Heart left ventricle (tissue), 16 donors: Measurements from ENCODE around the gene PLIN4. TPM values are rescaled to one million over a fixed set of nuclear protein-coding genes. Genes with fewer than 3 reads are reported as not detected.
A peak's percentile ranks its signal among the peaks of the same experiment; 100 is the strongest.

ENCODE experiments used
- ATAC-seq, 4 donors: fragments of 200-7000 bp; cut with Tn5 transposase; one replicate each; pipeline ENCODE4 v1.9.1; 2020 to 2022; ENCODE audit warnings: moderate library complexity in 4 of 4, mild to moderate bottlenecking in 3 of 4, moderate number of reproducible peaks in 1 of 4
- DNase-seq, 5 donors: peaks; one replicate each; pipeline ENCODE4 v3.0.0-alpha.2; 2020
- H3K27ac ChIP-seq, 12 donors: fragments of 200-600 bp; sonication (generic) in 4 of 12; one replicate each; pipeline versions ENCODE4 v1.5.0 to v1.8.0; 2016 to 2022; ENCODE audit warnings: mild to moderate bottlenecking in 2 of 12
- H3K27me3 ChIP-seq, 9 donors: fragments of 200-600 bp; sonication (generic) in 2 of 9; one replicate each; pipeline versions ENCODE4 v1.5.1 to v1.8.0; 2016 to 2022; ENCODE audit warnings: mild to moderate bottlenecking in 3 of 9
- H3K36me3 ChIP-seq, 9 donors: fragments of 200-600 bp; sonication (generic) in 2 of 9; one replicate each; pipeline versions ENCODE4 v1.5.0 to v1.8.0; 2018 to 2022; ENCODE audit warnings: mild to moderate bottlenecking in 2 of 9
- H3K4me1 ChIP-seq, 12 donors: fragments of 200-600 bp; sonication (generic) in 4 of 12; one replicate each; pipeline versions ENCODE4 v1.5.0 to v1.8.0; 2016 to 2022; ENCODE audit warnings: mild to moderate bottlenecking in 3 of 12
- H3K4me3 ChIP-seq, 12 donors: fragments of 200-600 bp; sonication (generic) in 4 of 12; one replicate each; pipeline versions ENCODE4 v1.5.0 to v1.8.0; 2017 to 2022; ENCODE audit warnings: mild to moderate bottlenecking in 9 of 12, moderate library complexity in 4 of 12
- H3K9me3 ChIP-seq, 12 donors: fragments of 200-600 bp; sonication (generic) in 4 of 12; one replicate each; pipeline versions ENCODE4 v1.5.0 to v1.8.0; 2016 to 2022; ENCODE audit warnings: mild to moderate bottlenecking in 1 of 12
- POLR2A ChIP-seq, 2 donors: fragments of 450-650 bp; IDR thresholded peaks; one replicate each; pipeline ENCODE4 v1.6.1; 2017; ENCODE audit warnings: antibody characterized with exemption in 2 of 2, mild to moderate bottlenecking in 2 of 2, moderate library complexity in 2 of 2
- WGBS, 4 donors: extraction: QIAGEN DNeasy Blood & Tissue Kit in 2 of 4; methylation state at CpG; one replicate each; pipeline versions ENCODE4 v1.1.5 to v1.1.7; 2013 to 2018; 5-methylcytosine and 5-hydroxymethylcytosine counted together
- intact Hi-C, 10 donors: fragments of 100-400 bp; cut with DNase I; formaldehyde crosslinking; loops; one replicate each; pipeline versions ENCODE4 v1.11.1 to v1.14.2; 2022
- polyA plus RNA-seq, 2 donors: library from polyadenylated mRNA; stranded (reverse); fragments of 200-250 nt; gene quantifications; one replicate each; pipeline ENCODE4 v1.2.3, GENCODE V29; 2013
- total RNA-seq, 9 donors: library from RNA; depleted of rRNA in 2 of 9; stranded (reverse); fragments of >200 nt in 2 of 9; fragmentation: NEBNext Ultra II Directional in 3 of 9; extraction: Animal tissue kit (Norgen Biotek cat#: 25700) in 3 of 9; gene quantifications; one replicate each; pipeline versions ENCODE4 v1.1.0 to v1.2.4, GENCODE V29; 2016 to 2023
- TF ChIP-seq, protein P1 (sequence below), 12 donors: fragments of 200-600 bp; sonication (generic) in 4 of 12; IDR thresholded peaks; one replicate each; pipeline versions ENCODE4 v1.5.0 to v1.8.0; 2018 to 2022; ENCODE audit warnings: antibody characterized with exemption in 12 of 12, mild to moderate bottlenecking in 5 of 12
- donor health status: ischemic (EF 13 %, LVEDD 7.1; RV severe dilation, severe dysfunction).
- donor health status: healthy with polysubstance abuse.
- donor health status: DM: no; HTN: yes; CAD: no.
- donor health status: DM: no; HTN: no; CAD: no.
- donor health status: ischemic (EF 25% LVEDD 6.9; RV normal size, moderate dysfunction).
- donor health status: ischemic (EF 25% LVEDD 5.7; RV mildly dilated, moderate dysfunction).
- donor health status: healthy.
- donor health status: DM: yes; HTN: yes; CAD: no.
- donor health status: ischemic (EF 35%, LVEDD 5.7; RV mildly dilated, moderate dysfunction).
- donor health status: nonischemic (EF 11% LVEDD 7.7; RV severe dilation, severe dysfunction).
- donor health status: DM: yes; HTN: yes; CAD: no.
- donor health status: PGD.
- donor health status: ischemic (EF 29% LVEDD 5.4; RV normal size, mild dysfunction).
- donor health status: nonischemic (EF 23%, LVEDD 6.1; RV moderate dilation, normal function).

The PLIN4 gene
- total and polyA plus RNA-seq, 11 donors = 55.5 to 292 (median 174) TPM

DNA sequence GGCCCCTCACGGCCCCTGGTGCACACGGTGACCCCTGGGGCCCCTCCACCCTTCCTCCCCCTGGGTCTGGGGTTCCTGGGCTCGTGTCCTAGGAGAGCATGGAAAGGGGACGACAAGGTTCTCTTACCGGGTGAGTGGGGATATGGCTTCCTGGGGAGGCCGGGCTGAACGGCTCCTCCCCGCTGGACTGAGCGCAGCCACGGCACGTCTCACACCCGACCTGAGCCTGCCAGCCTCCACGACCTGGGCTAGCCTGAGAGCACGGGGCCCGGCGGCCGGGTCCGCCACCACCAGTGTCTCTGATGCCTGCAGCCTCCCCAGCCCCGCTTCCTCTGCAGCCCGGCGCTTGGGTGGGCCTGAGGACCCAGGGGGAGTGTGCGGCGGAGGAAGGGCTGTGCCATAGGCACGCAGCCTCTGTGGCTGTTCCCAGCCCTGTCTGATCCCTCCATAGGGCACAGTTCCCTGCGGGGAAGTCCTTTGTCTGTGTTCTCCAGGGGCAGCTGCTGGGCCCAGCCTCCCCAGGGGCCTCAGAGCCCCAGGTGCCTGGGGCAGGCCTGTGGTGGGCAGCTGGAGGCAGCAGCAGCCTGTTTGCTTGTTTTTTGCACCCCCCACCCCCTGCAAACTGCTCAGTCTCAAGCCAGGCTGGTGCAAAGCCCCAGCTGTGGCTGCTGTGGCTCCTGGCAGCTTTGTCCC lies 15.0 kb downstream of the PLIN4 start:
- 74 to 100% (median 91%) methylated on average over 4 to 25 of the region's 25 CpGs for WGBS, 4 donors
- no peak for TF ChIP-seq POLR2A (IDR thresholded peaks at IDR 0.05)
- TF ChIP-seq, protein P1, sequence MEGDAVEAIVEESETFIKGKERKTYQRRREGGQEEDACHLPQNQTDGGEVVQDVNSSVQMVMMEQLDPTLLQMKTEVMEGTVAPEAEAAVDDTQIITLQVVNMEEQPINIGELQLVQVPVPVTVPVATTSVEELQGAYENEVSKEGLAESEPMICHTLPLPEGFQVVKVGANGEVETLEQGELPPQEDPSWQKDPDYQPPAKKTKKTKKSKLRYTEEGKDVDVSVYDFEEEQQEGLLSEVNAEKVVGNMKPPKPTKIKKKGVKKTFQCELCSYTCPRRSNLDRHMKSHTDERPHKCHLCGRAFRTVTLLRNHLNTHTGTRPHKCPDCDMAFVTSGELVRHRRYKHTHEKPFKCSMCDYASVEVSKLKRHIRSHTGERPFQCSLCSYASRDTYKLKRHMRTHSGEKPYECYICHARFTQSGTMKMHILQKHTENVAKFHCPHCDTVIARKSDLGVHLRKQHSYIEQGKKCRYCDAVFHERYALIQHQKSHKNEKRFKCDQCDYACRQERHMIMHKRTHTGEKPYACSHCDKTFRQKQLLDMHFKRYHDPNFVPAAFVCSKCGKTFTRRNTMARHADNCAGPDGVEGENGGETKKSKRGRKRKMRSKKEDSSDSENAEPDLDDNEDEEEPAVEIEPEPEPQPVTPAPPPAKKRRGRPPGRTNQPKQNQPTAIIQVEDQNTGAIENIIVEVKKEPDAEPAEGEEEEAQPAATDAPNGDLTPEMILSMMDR (IDR thresholded peaks at IDR 0.05) = no peak
- Histone ChIP-seq H3K36me3 (peaks cover 0 to 93% (median 77%) of the 10 kb centered on the region in 9 donors), H3K9me3 (no peaks in the 10 kb centered on the region), H3K4me3 (no peak overlapping the region), H3K27ac (peak overlapping the region in 1 of 12 donors; percentile 31), H3K4me1 (peaks cover 0 to 14% (median 0%) of the 10 kb centered on the region in 12 donors), H3K27me3 (no peaks in the 10 kb centered on the region)
- DNase-seq = peak in 2 of 5 donors; percentile 7 to 15
- no peak for ATAC-seq
- intact Hi-C loops = no loop called here

DNA sequence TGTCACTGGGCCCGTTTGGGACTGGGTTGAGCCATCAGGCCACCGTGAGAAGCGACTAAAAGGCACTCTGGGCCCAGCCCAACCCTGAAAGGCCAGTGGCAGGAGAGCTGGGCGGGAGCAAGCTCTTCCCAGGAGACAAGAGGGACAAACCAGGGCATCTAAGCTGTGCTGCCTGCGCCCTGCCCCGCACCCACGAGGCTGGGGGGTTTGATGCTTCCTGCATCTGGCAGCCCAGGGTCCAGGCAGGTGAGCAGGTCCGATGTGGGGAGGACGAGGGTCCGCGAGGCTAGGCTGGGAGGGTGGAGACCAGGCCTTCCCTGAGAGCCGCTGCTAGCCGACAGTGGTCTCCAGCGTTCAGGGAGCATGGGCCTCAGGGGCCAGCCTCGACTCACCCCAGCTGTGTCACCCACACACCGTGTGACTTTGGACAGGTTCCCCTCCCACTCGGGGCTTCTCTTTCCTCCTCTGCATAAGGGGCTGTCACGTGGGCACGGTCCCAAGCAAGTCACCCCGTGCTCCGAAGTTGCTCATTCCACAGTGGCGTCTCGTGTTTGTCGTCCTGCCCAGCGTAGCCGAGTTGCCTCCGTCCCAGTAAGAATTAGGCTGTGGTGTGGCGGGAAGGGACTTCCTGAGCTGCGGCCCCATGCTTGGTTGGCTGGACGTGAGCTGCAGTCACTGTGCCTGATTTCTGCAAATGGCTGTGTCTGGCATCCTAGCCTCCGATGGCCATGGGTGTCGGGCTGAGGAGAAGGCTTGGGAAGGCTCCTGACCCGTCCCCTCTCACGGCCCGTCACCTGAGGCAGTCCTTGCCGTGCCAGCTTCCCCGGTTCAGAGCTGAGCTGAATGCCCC lies 15.8 kb downstream of the PLIN4 start:
- DNase-seq (peak in 2 of 5 donors; percentile 7 to 17), ATAC-seq (peak in 2 of 4 donors; percentile 1 to 2)
- 78 to 88% (median 86%) methylated on average over 19 to 37 of the region's 37 CpGs for WGBS, 4 donors
- Histone ChIP-seq H3K4me3 (no peak overlapping the region), H3K9me3 (no peaks in the 10 kb centered on the region), H3K27me3 (no peaks in the 10 kb centered on the region), H3K27ac (peak overlapping the region in 3 of 12 donors; percentile 7 to 31 (median 10)), H3K4me1 (peaks cover 0 to 12% (median 0%) of the 10 kb centered on the region in 12 donors), H3K36me3 (peaks cover 0 to 96% (median 79%) of the 10 kb centered on the region in 9 donors)
- TF ChIP-seq POLR2A (IDR thresholded peaks at IDR 0.05) = no peak
- TF ChIP-seq, protein P1 (IDR thresholded peaks at IDR 0.05) = no peak
- intact Hi-C loops = no loop called here

DNA sequence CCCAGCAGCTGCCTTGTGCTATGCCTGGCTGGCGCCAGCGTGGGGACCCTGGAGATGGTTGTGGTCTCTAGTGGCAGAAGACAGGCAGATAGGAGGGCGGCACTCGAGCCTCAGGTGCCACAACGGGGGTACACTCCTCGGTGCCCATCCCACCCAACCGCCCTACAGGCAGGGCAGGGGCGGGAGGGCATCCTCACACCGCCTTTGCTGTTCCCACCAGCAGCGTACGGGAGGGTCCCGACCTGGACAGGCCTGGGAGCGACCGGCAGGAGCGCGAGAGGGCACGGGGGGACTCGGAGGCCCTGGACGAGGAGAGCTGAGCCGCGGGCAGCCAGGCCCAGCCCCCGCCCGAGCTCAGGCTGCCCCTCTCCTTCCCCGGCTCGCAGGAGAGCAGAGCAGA lies 16.6 kb downstream of the PLIN4 start:
- peaks cover 0 to 5% (median 0%) of the 10 kb centered on the region in 12 donors for H3K4me1 ChIP-seq
- H3K4me3 ChIP-seq = no peak overlapping the region
- ATAC-seq (peak in 2 of 4 donors; percentile 1 to 5), DNase-seq (peak in 2 of 5 donors; percentile 7 to 19)
- 70 to 87% (median 85%) methylated on average over 15 to 25 of the region's 25 CpGs for WGBS, 4 donors
- peak overlapping the region in 4 of 12 donors; percentile 7 to 31 (median 14) for H3K27ac ChIP-seq
- H3K9me3 ChIP-seq = no peaks in the 10 kb centered on the region
- H3K27me3 ChIP-seq = no peaks in the 10 kb centered on the region
- intact Hi-C loops = no loop called here
- no peak for TF ChIP-seq POLR2A (IDR thresholded peaks at IDR 0.05)
- TF ChIP-seq, protein P1 (IDR thresholded peaks at IDR 0.05) = no peak
- H3K36me3 ChIP-seq = peaks cover 0 to 96% (median 86%) of the 10 kb centered on the region in 9 donors
